GM20000 (cell line): Measurements from ENCODE around the gene EVPLL.
"Not testable (repeated sequence)": the region's sequence is repeated elsewhere in the genome, so short reads cannot be mapped to it uniquely, and the experiment has no call there.

ENCODE experiments used
- DNase-seq: peaks from one replicate; pipeline ENCODE4 v3.0.0; 2012; ENCODE audit warnings: low spot score
- TF ChIP-seq, protein P1 (sequence below): IDR thresholded peaks from 2 replicates; pipeline ENCODE4 v1.5.1; 2012; ENCODE audit warnings: mild to moderate bottlenecking, control low read depth; ENCODE audit errors: extremely low read depth, missing control alignments

The EVPLL gene

DNA sequence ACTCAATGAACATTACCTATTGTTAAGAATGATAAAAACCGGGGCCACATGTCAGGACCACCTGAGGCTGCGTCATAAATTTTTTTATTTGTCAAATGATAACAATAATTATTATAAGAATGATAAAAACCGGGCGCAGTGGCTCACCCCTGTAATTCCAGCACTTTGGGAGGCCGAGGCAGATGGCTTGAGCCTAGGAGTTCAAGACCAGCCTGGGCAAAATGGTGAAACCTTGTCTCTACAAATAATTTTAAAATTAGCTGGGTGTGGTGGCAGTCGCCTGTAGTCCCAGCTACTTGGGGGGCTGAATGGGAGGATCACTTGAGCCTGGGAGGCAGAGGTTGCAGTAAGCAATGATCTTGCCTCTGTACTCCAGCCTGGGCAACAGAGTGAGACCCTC lies 13.4 kb upstream of the EVPLL start:
- TF ChIP-seq, protein P1, sequence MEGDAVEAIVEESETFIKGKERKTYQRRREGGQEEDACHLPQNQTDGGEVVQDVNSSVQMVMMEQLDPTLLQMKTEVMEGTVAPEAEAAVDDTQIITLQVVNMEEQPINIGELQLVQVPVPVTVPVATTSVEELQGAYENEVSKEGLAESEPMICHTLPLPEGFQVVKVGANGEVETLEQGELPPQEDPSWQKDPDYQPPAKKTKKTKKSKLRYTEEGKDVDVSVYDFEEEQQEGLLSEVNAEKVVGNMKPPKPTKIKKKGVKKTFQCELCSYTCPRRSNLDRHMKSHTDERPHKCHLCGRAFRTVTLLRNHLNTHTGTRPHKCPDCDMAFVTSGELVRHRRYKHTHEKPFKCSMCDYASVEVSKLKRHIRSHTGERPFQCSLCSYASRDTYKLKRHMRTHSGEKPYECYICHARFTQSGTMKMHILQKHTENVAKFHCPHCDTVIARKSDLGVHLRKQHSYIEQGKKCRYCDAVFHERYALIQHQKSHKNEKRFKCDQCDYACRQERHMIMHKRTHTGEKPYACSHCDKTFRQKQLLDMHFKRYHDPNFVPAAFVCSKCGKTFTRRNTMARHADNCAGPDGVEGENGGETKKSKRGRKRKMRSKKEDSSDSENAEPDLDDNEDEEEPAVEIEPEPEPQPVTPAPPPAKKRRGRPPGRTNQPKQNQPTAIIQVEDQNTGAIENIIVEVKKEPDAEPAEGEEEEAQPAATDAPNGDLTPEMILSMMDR: no peak

GRCh38 chr17:18368946-18369345 lies 8.6 kb upstream of the EVPLL start:
- no peak for DNase-seq
- TF ChIP-seq, protein P1: no peak

More for the DNA sequence above, 13.4 kb upstream of the EVPLL start:
- no peak for DNase-seq

DNA sequence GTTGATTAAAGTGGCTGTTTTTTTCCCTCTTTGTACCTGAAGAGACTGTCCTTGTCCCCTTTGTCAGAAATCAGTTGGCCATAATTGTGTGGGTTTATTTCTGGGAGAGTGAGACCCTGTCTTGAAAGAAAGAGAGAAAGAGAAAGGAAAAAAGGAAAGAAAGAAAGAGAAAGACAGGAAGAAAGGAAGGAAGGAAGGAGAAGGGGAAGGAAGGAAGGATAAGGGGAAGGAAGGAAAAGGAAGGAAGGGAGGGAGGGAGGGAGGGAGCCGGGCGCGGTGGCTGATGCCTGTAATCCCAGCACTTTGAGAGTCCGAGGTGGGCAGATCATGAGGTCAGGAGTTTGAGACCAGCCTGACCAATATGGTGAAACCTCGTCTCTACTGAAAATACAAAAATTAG lies 6.8 kb upstream of the EVPLL start:
- DNase-seq: no peak
- TF ChIP-seq, protein P1: no peak

DNA sequence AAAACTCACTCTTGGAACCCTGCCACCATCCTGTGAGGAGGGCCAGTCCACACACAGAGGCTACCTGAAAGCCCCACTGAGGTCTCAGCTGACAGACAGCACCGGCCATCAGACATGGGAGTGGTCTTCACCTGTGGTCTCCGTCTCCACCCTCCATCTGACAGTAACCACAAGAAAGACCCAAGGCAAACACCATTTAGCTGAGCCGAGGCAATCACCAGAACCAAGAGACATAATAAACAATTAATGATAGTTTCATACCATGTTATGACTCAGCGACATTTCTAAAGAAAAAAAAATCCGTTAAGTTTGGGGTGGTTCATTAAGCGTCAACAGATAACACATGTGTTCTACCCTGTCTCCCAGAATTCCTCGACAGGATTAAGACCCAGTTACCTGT lies 6.1 kb upstream of the EVPLL start:
- TF ChIP-seq, protein P1: no peak
- no peak for DNase-seq

DNA sequence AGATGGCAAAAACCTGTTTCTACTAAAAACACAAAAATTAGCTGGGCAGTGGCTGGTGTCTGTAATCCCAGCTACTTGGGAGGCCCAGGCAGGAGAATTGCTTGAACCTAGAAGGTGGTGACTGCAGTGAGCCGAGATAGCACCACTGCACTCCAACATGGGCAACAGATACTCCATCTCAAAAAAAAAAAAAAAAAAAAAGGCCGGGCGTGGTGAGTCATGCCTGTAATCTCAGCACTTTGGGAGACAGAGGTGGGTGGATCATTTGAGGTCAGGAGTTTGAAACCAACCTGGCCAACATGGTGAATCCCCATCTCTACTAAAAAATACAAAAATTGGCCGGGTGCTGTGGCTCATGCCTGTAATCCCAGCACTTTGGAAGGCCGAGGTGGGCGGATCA lies 4.4 kb upstream of the EVPLL start:
- not testable (repeated sequence) for DNase-seq

- TF ChIP-seq, protein P1: no peak
Observed at GRCh38 chr17:18374216-18374615, 3.4 kb upstream of the EVPLL start.

GRCh38 chr17:18378205-18378505 lies 577 bp downstream of the EVPLL start:
- no peak for DNase-seq
- TF ChIP-seq, protein P1: no peak

More at GRCh38 chr17:18374216-18374615, 3.4 kb upstream of the EVPLL start:
- DNase-seq: no peak

- not testable (repeated sequence) for DNase-seq
Observed at GRCh38 chr17:18378614-18379013, 1.0 kb downstream of the EVPLL start.
